HEK293 (cell line): ENCODE measurements around the gene ARHGDIA.

Experiments
- GFI1B ChIP-seq: fragments of 450-650 bp; formaldehyde crosslinking; IDR thresholded peaks from 2 replicates; pipeline ENCODE4 v1.5.1; 2016; ENCODE audit warnings: missing biosample characterization, missing genetic modification characterization
- KLF8 ChIP-seq: fragments of 450-650 bp; formaldehyde crosslinking; IDR thresholded peaks from 2 replicates; pipeline ENCODE4 v1.5.1; 2016; ENCODE audit warnings: missing biosample characterization, missing genetic modification characterization
- KLF9 ChIP-seq: fragments of 450-650 bp; formaldehyde crosslinking; IDR thresholded peaks from 2 replicates; pipeline ENCODE4 v1.5.1; 2016; ENCODE audit warnings: missing biosample characterization, missing genetic modification characterization, low read depth
- SETDB1 ChIP-seq: IDR thresholded peaks from one replicate; pipeline ENCODE4 v1.6.1; 2017; ENCODE audit warnings: mild to moderate bottlenecking, low read length, moderate library complexity, mixed read lengths; ENCODE audit not compliant: insufficient read length
- YY1 ChIP-seq: fragments of 450-650 bp; formaldehyde crosslinking; IDR thresholded peaks from 2 replicates; pipeline ENCODE4 v1.5.1; 2018; ENCODE audit warnings: missing biosample characterization, missing genetic modification characterization
- YY2 ChIP-seq: fragments of 450-650 bp; formaldehyde crosslinking; IDR thresholded peaks from 2 replicates; pipeline ENCODE4 v1.5.1; 2016; ENCODE audit warnings: missing biosample characterization, missing genetic modification characterization
- ZBTB21 ChIP-seq: fragments of 450-650 bp; formaldehyde crosslinking; IDR thresholded peaks from 2 replicates; pipeline ENCODE4 v1.5.1; 2017; ENCODE audit warnings: missing biosample characterization, missing genetic modification characterization
- ZBTB48 ChIP-seq: fragments of 450-650 bp; formaldehyde crosslinking; IDR thresholded peaks from 2 replicates; pipeline ENCODE4 v1.5.1; 2016; ENCODE audit warnings: missing biosample characterization, missing genetic modification characterization
- ZFHX2 ChIP-seq: fragments of 450-650 bp; formaldehyde crosslinking; conservative IDR thresholded peaks from 2 replicates; pipeline ENCODE4 v1.5.1; 2016; ENCODE audit warnings: missing biosample characterization, missing genetic modification characterization
- ZFP37 ChIP-seq: fragments of 450-650 bp; formaldehyde crosslinking; IDR thresholded peaks from 2 replicates; pipeline ENCODE4 v1.5.1; 2016; ENCODE audit warnings: missing biosample characterization, missing genetic modification characterization
- ZNF169 ChIP-seq: fragments of 450-650 bp; formaldehyde crosslinking; IDR thresholded peaks from 2 replicates; pipeline ENCODE4 v1.5.1; 2016; ENCODE audit warnings: missing biosample characterization, missing genetic modification characterization
- ZNF184 ChIP-seq: fragments of 450-650 bp; IDR thresholded peaks from 2 replicates; pipeline ENCODE4 v1.5.1; 2018; ENCODE audit warnings: missing biosample characterization, mild to moderate bottlenecking, missing genetic modification characterization
- ZNF24 ChIP-seq: fragments of 450-650 bp; formaldehyde crosslinking; IDR thresholded peaks from 2 replicates; pipeline ENCODE4 v1.5.1; 2016; ENCODE audit warnings: missing biosample characterization, missing genetic modification characterization
- ZNF274 ChIP-seq, 2 experiments: fragments of 200-500 bp in 1 of 2; fragments of 450-650 bp in 1 of 2; sonication (Bioruptor generic) in 1 of 2; formaldehyde crosslinking in 1 of 2; IDR thresholded peaks; 2 replicates each; pipeline versions ENCODE4 v1.5.1 to v1.6.1; 2014 to 2016; ENCODE audit warnings: borderline replicate concordance in 1 of 2, inconsistent platforms in 1 of 2, low read length in 1 of 2, missing biosample characterization in 1 of 2, missing genetic modification characterization in 1 of 2
- ZNF394 ChIP-seq: fragments of 450-650 bp; formaldehyde crosslinking; IDR thresholded peaks from 2 replicates; pipeline ENCODE4 v1.5.1; 2016; ENCODE audit warnings: missing biosample characterization, missing genetic modification characterization, mild to moderate bottlenecking, moderate library complexity, borderline replicate concordance
- ZNF514 ChIP-seq: fragments of 450-650 bp; formaldehyde crosslinking; IDR thresholded peaks from 2 replicates; pipeline ENCODE4 v1.5.1; 2016; ENCODE audit warnings: missing biosample characterization, missing genetic modification characterization
- ZNF521 ChIP-seq: fragments of 450-650 bp; formaldehyde crosslinking; IDR thresholded peaks from 2 replicates; pipeline ENCODE4 v1.5.1; 2017; ENCODE audit warnings: missing biosample characterization, mild to moderate bottlenecking, missing genetic modification characterization
- ZNF544 ChIP-seq: fragments of 450-650 bp; formaldehyde crosslinking; IDR thresholded peaks from 2 replicates; pipeline ENCODE4 v1.5.0; 2017; ENCODE audit warnings: missing biosample characterization, missing genetic modification characterization
- ZNF600 ChIP-seq: fragments of 450-650 bp; formaldehyde crosslinking; IDR thresholded peaks from 2 replicates; pipeline ENCODE4 v1.5.1; 2016; ENCODE audit warnings: missing biosample characterization, missing genetic modification characterization
- ZNF660 ChIP-seq: fragments of 450-650 bp; IDR thresholded peaks from 2 replicates; pipeline ENCODE4 v1.5.1; 2018; ENCODE audit warnings: missing biosample characterization, mild to moderate bottlenecking, missing genetic modification characterization
- ZNF677 ChIP-seq: fragments of 450-650 bp; IDR thresholded peaks from 2 replicates; pipeline ENCODE4 v1.5.0; 2018; ENCODE audit warnings: missing biosample characterization, mild to moderate bottlenecking, missing genetic modification characterization, moderate library complexity
- ZNF76 ChIP-seq: fragments of 450-650 bp; formaldehyde crosslinking; IDR thresholded peaks from 2 replicates; pipeline ENCODE4; 2016; ENCODE audit warnings: low read depth, missing biosample characterization, missing genetic modification characterization, borderline replicate concordance
- ZSCAN23 ChIP-seq: fragments of 450-650 bp; formaldehyde crosslinking; IDR thresholded peaks from 2 replicates; pipeline ENCODE4 v1.5.1; 2016; ENCODE audit warnings: missing biosample characterization, missing genetic modification characterization
- ZSCAN30 ChIP-seq: fragments of 450-650 bp; IDR thresholded peaks from 2 replicates; pipeline ENCODE4 v1.5.1; 2018; ENCODE audit warnings: missing biosample characterization, mild to moderate bottlenecking, missing genetic modification characterization, moderate library complexity
- ZXDB ChIP-seq: fragments of 450-650 bp; formaldehyde crosslinking; IDR thresholded peaks from 2 replicates; pipeline ENCODE4 v1.5.1; 2016; ENCODE audit warnings: missing biosample characterization, missing genetic modification characterization
- TF ChIP-seq, protein P1 (sequence below): fragments of 450-650 bp; formaldehyde crosslinking; IDR thresholded peaks from 2 replicates; pipeline ENCODE4 v1.5.1; 2016; ENCODE audit warnings: missing biosample characterization, missing genetic modification characterization, low read depth
- TF ChIP-seq, protein P2 (sequence below): fragments of 450-650 bp; formaldehyde crosslinking; IDR thresholded peaks from 2 replicates; pipeline ENCODE4 v1.5.1; 2017; ENCODE audit warnings: missing biosample characterization, mild to moderate bottlenecking, missing genetic modification characterization, moderate library complexity
- TF ChIP-seq, protein P3 (sequence below): fragments of 450-650 bp; formaldehyde crosslinking; IDR thresholded peaks from 2 replicates; pipeline ENCODE4 v1.5.1; 2016; ENCODE audit warnings: missing biosample characterization, missing genetic modification characterization
- TF ChIP-seq, protein P4 (sequence below): fragments of 450-650 bp; formaldehyde crosslinking; IDR thresholded peaks from 2 replicates; pipeline ENCODE4 v1.5.1; 2016; ENCODE audit warnings: missing biosample characterization, missing genetic modification characterization
- TF ChIP-seq, protein P5 (sequence below): fragments of 450-650 bp; formaldehyde crosslinking; IDR thresholded peaks from 2 replicates; pipeline ENCODE4 v1.5.1; 2016; ENCODE audit warnings: missing biosample characterization, missing genetic modification characterization

Gene ARHGDIA

DNA sequence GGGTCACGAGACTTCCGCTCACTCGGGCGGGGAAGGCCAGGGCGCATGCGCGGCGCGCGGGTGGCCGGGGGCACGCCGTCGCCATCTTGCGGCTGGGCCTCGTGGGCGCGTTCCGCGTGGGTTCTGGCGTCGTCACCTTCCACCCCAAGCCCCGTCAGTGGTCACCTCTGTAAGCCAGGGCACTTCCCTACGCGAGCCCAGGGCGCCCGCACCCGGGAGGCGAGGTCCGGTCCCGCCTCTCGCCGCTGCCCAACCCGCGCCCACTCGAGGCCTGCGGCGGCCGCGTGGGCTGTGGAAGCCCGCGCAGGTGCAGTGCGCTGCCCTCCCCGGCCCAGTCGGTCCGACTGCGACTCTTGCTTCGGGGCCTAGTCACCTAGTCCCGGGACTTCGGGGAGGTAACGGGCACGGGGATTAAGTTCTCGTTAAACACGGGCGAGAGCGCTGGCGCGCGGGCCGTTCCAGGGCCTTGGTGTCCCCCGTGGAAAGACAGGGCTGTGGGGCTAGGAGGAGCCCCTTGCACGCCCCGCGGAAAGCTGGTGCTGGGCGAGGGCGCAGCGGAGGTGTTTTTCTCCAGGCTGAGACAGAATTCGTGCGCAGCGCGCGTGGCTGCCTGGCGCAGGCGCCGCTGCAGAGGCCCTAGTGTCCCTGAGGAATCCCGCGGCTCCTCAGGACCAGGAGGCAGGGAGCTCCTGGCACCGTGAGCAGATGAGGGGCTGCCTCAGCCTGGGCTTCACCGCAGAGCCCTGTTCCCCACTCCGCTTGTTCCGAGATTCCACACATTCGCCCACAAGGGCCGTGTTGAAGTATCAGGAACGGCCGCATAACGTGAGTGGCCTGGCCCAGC, 472 bp upstream of the ARHGDIA start (continued):
- TF ChIP-seq, protein P1, sequence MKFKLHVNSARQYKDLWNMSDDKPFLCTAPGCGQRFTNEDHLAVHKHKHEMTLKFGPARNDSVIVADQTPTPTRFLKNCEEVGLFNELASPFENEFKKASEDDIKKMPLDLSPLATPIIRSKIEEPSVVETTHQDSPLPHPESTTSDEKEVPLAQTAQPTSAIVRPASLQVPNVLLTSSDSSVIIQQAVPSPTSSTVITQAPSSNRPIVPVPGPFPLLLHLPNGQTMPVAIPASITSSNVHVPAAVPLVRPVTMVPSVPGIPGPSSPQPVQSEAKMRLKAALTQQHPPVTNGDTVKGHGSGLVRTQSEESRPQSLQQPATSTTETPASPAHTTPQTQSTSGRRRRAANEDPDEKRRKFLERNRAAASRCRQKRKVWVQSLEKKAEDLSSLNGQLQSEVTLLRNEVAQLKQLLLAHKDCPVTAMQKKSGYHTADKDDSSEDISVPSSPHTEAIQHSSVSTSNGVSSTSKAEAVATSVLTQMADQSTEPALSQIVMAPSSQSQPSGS (tag by site-specific recombination) = no peak
- TF ChIP-seq ZNF660 (tag by site-specific recombination) = peak; percentile 70
- TF ChIP-seq KLF8 (tag by site-specific recombination) = peak; percentile 79
- TF ChIP-seq ZNF544 = no peak
- TF ChIP-seq ZNF514 (tag by site-specific recombination) = no peak
- peak; percentile 49; the same call in 1 of the 2 replicates for TF ChIP-seq ZSCAN30 (tag by site-specific recombination)
- TF ChIP-seq, protein P2, sequence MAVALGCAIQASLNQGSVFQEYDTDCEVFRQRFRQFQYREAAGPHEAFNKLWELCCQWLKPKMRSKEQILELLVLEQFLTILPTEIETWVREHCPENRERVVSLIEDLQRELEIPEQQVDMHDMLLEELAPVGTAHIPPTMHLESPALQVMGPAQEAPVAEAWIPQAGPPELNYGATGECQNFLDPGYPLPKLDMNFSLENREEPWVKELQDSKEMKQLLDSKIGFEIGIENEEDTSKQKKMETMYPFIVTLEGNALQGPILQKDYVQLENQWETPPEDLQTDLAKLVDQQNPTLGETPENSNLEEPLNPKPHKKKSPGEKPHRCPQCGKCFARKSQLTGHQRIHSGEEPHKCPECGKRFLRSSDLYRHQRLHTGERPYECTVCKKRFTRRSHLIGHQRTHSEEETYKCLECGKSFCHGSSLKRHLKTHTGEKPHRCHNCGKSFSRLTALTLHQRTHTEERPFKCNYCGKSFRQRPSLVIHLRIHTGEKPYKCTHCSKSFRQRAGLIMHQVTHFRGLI (tag by site-specific recombination) = peak; percentile 54
- no peak for TF ChIP-seq ZBTB21 (tag by site-specific recombination)
- peak; percentile 88 for TF ChIP-seq YY2 (tag by site-specific recombination)
- TF ChIP-seq, protein P3, sequence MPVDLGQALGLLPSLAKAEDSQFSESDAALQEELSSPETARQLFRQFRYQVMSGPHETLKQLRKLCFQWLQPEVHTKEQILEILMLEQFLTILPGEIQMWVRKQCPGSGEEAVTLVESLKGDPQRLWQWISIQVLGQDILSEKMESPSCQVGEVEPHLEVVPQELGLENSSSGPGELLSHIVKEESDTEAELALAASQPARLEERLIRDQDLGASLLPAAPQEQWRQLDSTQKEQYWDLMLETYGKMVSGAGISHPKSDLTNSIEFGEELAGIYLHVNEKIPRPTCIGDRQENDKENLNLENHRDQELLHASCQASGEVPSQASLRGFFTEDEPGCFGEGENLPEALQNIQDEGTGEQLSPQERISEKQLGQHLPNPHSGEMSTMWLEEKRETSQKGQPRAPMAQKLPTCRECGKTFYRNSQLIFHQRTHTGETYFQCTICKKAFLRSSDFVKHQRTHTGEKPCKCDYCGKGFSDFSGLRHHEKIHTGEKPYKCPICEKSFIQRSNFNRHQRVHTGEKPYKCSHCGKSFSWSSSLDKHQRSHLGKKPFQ (tag by site-specific recombination) = no peak
- peak; percentile 28 for TF ChIP-seq KLF9 (tag by site-specific recombination)
- no peak for TF ChIP-seq ZNF24
- peak; percentile 68 for TF ChIP-seq ZNF677 (tag by site-specific recombination)
- peak; percentile 97 for TF ChIP-seq ZFHX2 (tag by site-specific recombination)
- no peak for TF ChIP-seq GFI1B (tag by site-specific recombination)
- no peak for TF ChIP-seq ZNF274 (IDR thresholded peaks at IDR 0.05; ENCODE audit: low read length)
- no peak for TF ChIP-seq ZNF274 (tag by site-specific recombination; IDR thresholded peaks at IDR 0.05; ENCODE audit: borderline replicate concordance)
- no peak for TF ChIP-seq ZNF521
- peak; percentile 73 for TF ChIP-seq ZNF600 (tag by site-specific recombination)
- TF ChIP-seq, protein P4, sequence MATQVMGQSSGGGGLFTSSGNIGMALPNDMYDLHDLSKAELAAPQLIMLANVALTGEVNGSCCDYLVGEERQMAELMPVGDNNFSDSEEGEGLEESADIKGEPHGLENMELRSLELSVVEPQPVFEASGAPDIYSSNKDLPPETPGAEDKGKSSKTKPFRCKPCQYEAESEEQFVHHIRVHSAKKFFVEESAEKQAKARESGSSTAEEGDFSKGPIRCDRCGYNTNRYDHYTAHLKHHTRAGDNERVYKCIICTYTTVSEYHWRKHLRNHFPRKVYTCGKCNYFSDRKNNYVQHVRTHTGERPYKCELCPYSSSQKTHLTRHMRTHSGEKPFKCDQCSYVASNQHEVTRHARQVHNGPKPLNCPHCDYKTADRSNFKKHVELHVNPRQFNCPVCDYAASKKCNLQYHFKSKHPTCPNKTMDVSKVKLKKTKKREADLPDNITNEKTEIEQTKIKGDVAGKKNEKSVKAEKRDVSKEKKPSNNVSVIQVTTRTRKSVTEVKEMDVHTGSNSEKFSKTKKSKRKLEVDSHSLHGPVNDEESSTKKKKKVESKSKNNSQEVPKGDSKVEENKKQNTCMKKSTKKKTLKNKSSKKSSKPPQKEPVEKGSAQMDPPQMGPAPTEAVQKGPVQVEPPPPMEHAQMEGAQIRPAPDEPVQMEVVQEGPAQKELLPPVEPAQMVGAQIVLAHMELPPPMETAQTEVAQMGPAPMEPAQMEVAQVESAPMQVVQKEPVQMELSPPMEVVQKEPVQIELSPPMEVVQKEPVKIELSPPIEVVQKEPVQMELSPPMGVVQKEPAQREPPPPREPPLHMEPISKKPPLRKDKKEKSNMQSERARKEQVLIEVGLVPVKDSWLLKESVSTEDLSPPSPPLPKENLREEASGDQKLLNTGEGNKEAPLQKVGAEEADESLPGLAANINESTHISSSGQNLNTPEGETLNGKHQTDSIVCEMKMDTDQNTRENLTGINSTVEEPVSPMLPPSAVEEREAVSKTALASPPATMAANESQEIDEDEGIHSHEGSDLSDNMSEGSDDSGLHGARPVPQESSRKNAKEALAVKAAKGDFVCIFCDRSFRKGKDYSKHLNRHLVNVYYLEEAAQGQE (tag by site-specific recombination) = no peak
- peak; percentile 34 for TF ChIP-seq ZXDB
- TF ChIP-seq ZBTB48 (tag by site-specific recombination) = peak; percentile 63; the same call in 1 of the 2 replicates
- TF ChIP-seq ZFP37 (tag by site-specific recombination) = 0 out of 2 replicates have a peak, but pooled peaks have one; percentile 14
- peak; percentile 52; the same call in 1 of the 2 replicates for TF ChIP-seq ZNF394 (tag by site-specific recombination)
- no peak; the same call in 1 of the 2 replicates for TF ChIP-seq ZNF184 (tag by site-specific recombination)
- TF ChIP-seq YY1 = peak; percentile 95
- TF ChIP-seq, protein P5, sequence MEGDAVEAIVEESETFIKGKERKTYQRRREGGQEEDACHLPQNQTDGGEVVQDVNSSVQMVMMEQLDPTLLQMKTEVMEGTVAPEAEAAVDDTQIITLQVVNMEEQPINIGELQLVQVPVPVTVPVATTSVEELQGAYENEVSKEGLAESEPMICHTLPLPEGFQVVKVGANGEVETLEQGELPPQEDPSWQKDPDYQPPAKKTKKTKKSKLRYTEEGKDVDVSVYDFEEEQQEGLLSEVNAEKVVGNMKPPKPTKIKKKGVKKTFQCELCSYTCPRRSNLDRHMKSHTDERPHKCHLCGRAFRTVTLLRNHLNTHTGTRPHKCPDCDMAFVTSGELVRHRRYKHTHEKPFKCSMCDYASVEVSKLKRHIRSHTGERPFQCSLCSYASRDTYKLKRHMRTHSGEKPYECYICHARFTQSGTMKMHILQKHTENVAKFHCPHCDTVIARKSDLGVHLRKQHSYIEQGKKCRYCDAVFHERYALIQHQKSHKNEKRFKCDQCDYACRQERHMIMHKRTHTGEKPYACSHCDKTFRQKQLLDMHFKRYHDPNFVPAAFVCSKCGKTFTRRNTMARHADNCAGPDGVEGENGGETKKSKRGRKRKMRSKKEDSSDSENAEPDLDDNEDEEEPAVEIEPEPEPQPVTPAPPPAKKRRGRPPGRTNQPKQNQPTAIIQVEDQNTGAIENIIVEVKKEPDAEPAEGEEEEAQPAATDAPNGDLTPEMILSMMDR = peak; percentile 95
- peak; percentile 77 for TF ChIP-seq ZNF76 (tag by site-specific recombination)
- TF ChIP-seq ZSCAN23 (tag by site-specific recombination) = peak; percentile 49; the same call in 1 of the 2 replicates
- TF ChIP-seq ZNF169 (tag by site-specific recombination) = 0 out of 2 replicates have a peak, but pooled peaks have one; percentile 40
- TF ChIP-seq SETDB1 = no peak
